Stomach (tissue), 9 donors: ENCODE measurements around the gene MCRS1. TPM values are rescaled to one million over a fixed set of nuclear protein-coding genes. Genes with fewer than 3 reads are reported as not detected.
"Not testable (repeated sequence)": the region's sequence is repeated elsewhere in the genome, so short reads cannot be mapped to it uniquely, and the experiment has no call there.

Source experiments
- DNase-seq, 2 donors: peaks; one replicate each; pipeline versions ENCODE4 v3.0.0 to v3.0.0-alpha.2; 2013 to 2019
- H3K27ac ChIP-seq, 5 donors: fragments of 200-600 bp in 4 of 5; sonication (generic) in 4 of 5; one replicate each; pipeline ENCODE4 v1.5.1; 2013 to 2019; ENCODE audit warnings: mild to moderate bottlenecking in 1 of 5, moderate library complexity in 1 of 5
- H3K27me3 ChIP-seq, 3 donors: fragments of 200-600 bp; sonication (generic); one replicate each; pipeline ENCODE4 v1.5.1; 2017 to 2019; ENCODE audit warnings: mixed run types in 1 of 3
- H3K36me3 ChIP-seq, 4 donors: fragments of 200-600 bp; sonication (generic); 1 replicate in 3 of 4; 2 replicates in 1 of 4; pipeline ENCODE4 v1.5.1; 2016 to 2019
- H3K4me1 ChIP-seq, 4 donors: fragments of 200-600 bp; sonication (generic); one replicate each; pipeline ENCODE4 v1.5.1; 2016 to 2019
- H3K4me3 ChIP-seq, 4 donors: fragments of 200-600 bp; sonication (generic) in 3 of 4; one replicate each; pipeline ENCODE4 v1.5.1; 2016 to 2019; ENCODE audit warnings: mild to moderate bottlenecking in 1 of 4
- H3K9me3 ChIP-seq, 4 donors: fragments of 200-600 bp; sonication (generic); one replicate each; pipeline ENCODE4 v1.5.1; 2016 to 2019
- CTCF ChIP-seq, 7 experiments: fragments of 450-650 bp in 4 of 7; fragments of 200-600 bp in 3 of 7; sonication (generic) in 3 of 7; IDR thresholded peaks; one replicate each; pipeline ENCODE4 v1.5.1; 2016 to 2019; ENCODE audit warnings: antibody characterized with exemption in 7 of 7, control low read depth in 2 of 7, mild to moderate bottlenecking in 1 of 7
- EP300 ChIP-seq: sonication (generic); formaldehyde crosslinking; IDR thresholded peaks from one replicate; pipeline ENCODE4 v1.6.1; 2017; ENCODE audit warnings: antibody characterized with exemption
- POLR2A ChIP-seq, 4 donors: fragments of 450-650 bp; IDR thresholded peaks; one replicate each; pipeline ENCODE4 v1.6.1; 2016; ENCODE audit warnings: antibody characterized with exemption in 4 of 4, control low read depth in 2 of 4, mild to moderate bottlenecking in 1 of 4, moderate library complexity in 1 of 4
- POLR2AphosphoS5 ChIP-seq, 3 donors: sonication (generic); formaldehyde crosslinking; IDR thresholded peaks; one replicate each; pipeline ENCODE4 v1.6.1; 2016; ENCODE audit warnings: antibody characterized with exemption in 3 of 3
- WGBS, 5 donors: extraction: QIAGEN DNeasy Blood & Tissue Kit in 3 of 5; methylation state at CpG; one replicate each; pipeline versions ENCODE4 v1.1.5 to v1.1.7; 2013 to 2018; 5-methylcytosine and 5-hydroxymethylcytosine counted together
- intact Hi-C: fragments of 100-400 bp; cut with DNase I; formaldehyde crosslinking; loops from one replicate; pipeline ENCODE4 v1.15.1; 2023; ENCODE audit warnings: low total_unique reads
- polyA plus RNA-seq, 3 donors: library from polyadenylated mRNA; stranded (reverse); fragments of 200-250 nt; gene quantifications; one replicate each; pipeline ENCODE4 v1.2.3, GENCODE V29; 2013
- total RNA-seq, 5 donors: library from RNA; depleted of rRNA; stranded (reverse); fragments of >200 nt; gene quantifications; one replicate each; pipeline versions ENCODE4 v1.1.0 to v1.2.3, GENCODE V29; 2014 to 2016
- donor health status: healthy with polysubstance abuse.
- donor health status: Bipolar disorder and iron deficiency.
- donor health status: healthy.

MCRS1 gene
- total and polyA plus RNA-seq, 8 donors: 16.5 to 322 (median 48.5) TPM

DNA sequence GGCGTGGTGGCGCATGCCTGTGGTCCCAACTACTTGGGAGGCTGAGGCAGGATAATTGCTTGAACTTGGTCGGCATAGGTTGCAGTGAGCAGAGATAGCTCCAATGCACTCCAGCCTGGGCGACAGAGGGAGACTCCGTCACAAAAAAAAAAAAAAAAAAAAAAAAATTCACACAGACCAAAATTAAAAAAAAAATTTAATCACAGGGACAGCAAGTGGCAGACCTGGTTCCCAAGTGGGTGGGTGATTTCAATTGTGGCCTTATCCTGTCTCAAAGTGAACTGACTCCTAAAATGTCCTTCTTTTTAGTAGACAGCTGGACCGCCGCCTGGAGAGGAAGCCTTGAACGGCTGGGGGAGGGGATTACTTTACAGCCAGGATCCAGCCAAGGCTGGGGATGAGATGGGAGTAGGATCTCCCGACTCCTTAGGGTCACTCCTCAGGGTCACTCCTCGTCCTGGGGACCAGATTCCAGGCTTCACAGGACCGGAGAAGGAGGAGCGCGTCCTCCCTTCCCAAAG is 30.7 kb downstream of the MCRS1 start:
- Histone ChIP-seq H3K27ac (no peak overlapping the region), H3K4me3 (peak overlapping the region; percentile 52 to 79 (median 65)), H3K36me3 (no peaks in the 10 kb centered on the region), H3K9me3 (no peaks in the 10 kb centered on the region), H3K4me1 (peaks cover 22 to 28% (median 26%) of the 10 kb centered on the region in 4 donors), H3K27me3 (peaks cover 4 to 62% (median 31%) of the 10 kb centered on the region in 3 donors)
- 21 to 34% (median 23%) methylated on average over 9 to 13 of the region's 13 CpGs for WGBS, 5 donors
- peak; percentile 22 to 37 for DNase-seq
- intact Hi-C loops: no loop called here
- TF ChIP-seq CTCF (IDR thresholded peaks at IDR 0.05) (no peak), POLR2A (IDR thresholded peaks at IDR 0.05) (no peak), EP300 (no peak), POLR2AphosphoS5 (IDR thresholded peaks at IDR 0.05) (no peak)

DNA sequence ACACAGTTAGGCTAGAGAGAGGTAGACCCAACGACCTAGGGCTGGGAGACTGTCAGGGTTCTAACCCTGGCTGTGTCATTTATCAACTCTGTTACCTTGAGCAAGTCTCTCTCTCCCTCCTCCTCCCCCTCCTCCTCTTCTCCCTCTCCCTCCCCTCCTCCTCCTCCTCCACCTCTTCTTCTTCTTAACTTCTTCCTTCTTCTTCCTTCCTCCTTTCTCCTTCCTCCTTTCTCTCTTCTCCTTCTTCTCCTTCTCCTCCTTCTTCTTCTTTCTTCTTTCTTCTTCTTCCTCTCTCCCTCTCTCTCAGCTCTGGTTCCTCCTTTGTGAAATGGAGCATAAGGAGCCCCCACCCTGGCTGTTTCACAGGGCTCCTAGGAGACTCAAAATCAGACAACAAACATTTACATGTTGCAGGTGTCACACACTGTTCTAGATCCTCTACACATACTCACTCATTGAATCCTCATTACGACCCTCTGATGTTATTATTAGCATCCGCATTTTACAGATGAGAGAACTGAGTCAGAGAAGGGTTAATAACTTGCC is 31.3 kb downstream of the MCRS1 start:
- no peak overlapping the region for H3K4me3 ChIP-seq
- H3K27me3 ChIP-seq: peaks cover 4 to 60% (median 31%) of the 10 kb centered on the region in 3 donors
- peaks cover 22 to 33% (median 26%) of the 10 kb centered on the region in 4 donors for H3K4me1 ChIP-seq
- no peaks in the 10 kb centered on the region for H3K9me3 ChIP-seq
- H3K27ac ChIP-seq: no peak overlapping the region
- intact Hi-C loops: no loop called here
- H3K36me3 ChIP-seq: no peaks in the 10 kb centered on the region
- no peak for DNase-seq
- TF ChIP-seq POLR2A (IDR thresholded peaks at IDR 0.05): no peak
- TF ChIP-seq EP300: no peak
- TF ChIP-seq CTCF (IDR thresholded peaks at IDR 0.05): no peak
- no peak for TF ChIP-seq POLR2AphosphoS5 (IDR thresholded peaks at IDR 0.05)
- 39 to 71% (median 53%) methylated on average over 3 of the region's 3 CpGs for WGBS, 5 donors

- 78 to 88% (median 81%) methylated on average over 6 of the region's 6 CpGs for WGBS, 5 donors
- Histone ChIP-seq H3K36me3 (no peaks in the 10 kb centered on the region), H3K4me1 (peaks cover 22 to 33% (median 26%) of the 10 kb centered on the region in 4 donors), H3K27ac (no peak overlapping the region), H3K4me3 (no peak overlapping the region), H3K27me3 (peaks cover 4 to 60% (median 31%) of the 10 kb centered on the region in 3 donors), H3K9me3 (no peaks in the 10 kb centered on the region)
- intact Hi-C loops: no loop called here
- TF ChIP-seq CTCF (IDR thresholded peaks at IDR 0.05): no peak
- no peak for TF ChIP-seq POLR2A (IDR thresholded peaks at IDR 0.05)
- no peak for TF ChIP-seq EP300
- TF ChIP-seq POLR2AphosphoS5 (IDR thresholded peaks at IDR 0.05): no peak
- peak in 1 of 2 donors; percentile 19 for DNase-seq
Observed at GRCh38 chr12:49535921-49536525, 31.9 kb downstream of the MCRS1 start.

- Histone ChIP-seq H3K27me3 (peaks cover 4 to 48% (median 28%) of the 10 kb centered on the region in 3 donors), H3K4me3 (no peak overlapping the region), H3K27ac (no peak overlapping the region), H3K36me3 (no peaks in the 10 kb centered on the region), H3K9me3 (no peaks in the 10 kb centered on the region), H3K4me1 (peaks cover 22 to 29% (median 24%) of the 10 kb centered on the region in 4 donors)
- TF ChIP-seq CTCF (IDR thresholded peaks at IDR 0.05) (no peak), POLR2A (IDR thresholded peaks at IDR 0.05) (no peak), EP300 (no peak), POLR2AphosphoS5 (IDR thresholded peaks at IDR 0.05) (no peak)
- peak in 1 of 2 donors; percentile 23 for DNase-seq
- 76 to 86% (median 83%) methylated on average over 13 of the region's 13 CpGs for WGBS, 5 donors
- intact Hi-C loops: no loop called here
Observed at GRCh38 chr12:49534731-49535278, 33.1 kb downstream of the MCRS1 start.

DNA sequence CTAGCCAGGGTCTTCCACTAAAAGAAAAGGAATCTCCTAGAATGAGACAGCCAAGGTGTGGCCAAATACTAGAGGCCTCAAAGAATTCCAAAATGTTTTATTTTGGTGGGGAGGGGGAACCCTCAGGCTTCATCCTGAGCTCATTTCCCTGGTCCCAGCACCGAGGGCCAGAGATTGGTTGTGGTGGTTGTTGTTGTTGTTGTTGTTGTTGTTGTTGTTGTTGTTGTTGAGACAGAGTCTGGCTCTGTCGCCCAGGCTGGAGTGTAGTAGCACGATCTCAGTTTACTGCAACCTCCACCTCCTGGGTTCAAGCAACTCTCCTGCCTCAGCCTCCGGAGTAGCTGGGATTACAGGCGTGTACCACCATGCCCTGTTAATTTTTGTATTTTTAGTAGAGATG is 33.8 kb downstream of the MCRS1 start:
- H3K4me3 ChIP-seq, intact Hi-C loops, H3K36me3 ChIP-seq, H3K27ac ChIP-seq, H3K9me3 ChIP-seq: not testable (repeated sequence)
- Histone ChIP-seq H3K27me3 (peaks cover 2 to 42% (median 22%) of the 10 kb centered on the region in 3 donors), H3K4me1 (peaks cover 16 to 22% (median 18%) of the 10 kb centered on the region in 4 donors)
- peak in 1 of 2 donors; percentile 10 for DNase-seq
- WGBS, 5 donors: 87 to 97% (median 91%) methylated on average over 5 of the region's 5 CpGs
